ENCODE measurements around the gene ASB4.

Gene ASB4

GRCh38 chr7:95531605-95532219 is 46.0 kb downstream of the ASB4 start:
- H3K4me3 ChIP-seq (ENCODE audit: low read depth, low read length): no peak overlapping the region
- in situ Hi-C loops (cut with HindIII; ENCODE audit: low sequenced_read_pairs): no loop called here
- DNase-seq (ENCODE audit: low read depth): no peak
- TF ChIP-seq CTCF (IDR thresholded peaks at IDR 0.05; ENCODE audit: low read depth, low read length, missing control alignments): no peak

- in situ Hi-C loops (cut with HindIII; ENCODE audit: low sequenced_read_pairs): no loop called here
- no peak for DNase-seq (ENCODE audit: low read depth)
- TF ChIP-seq CTCF (IDR thresholded peaks at IDR 0.05; ENCODE audit: low read depth, low read length, missing control alignments): no peak
- no peak overlapping the region for H3K4me3 ChIP-seq (ENCODE audit: low read depth, low read length)
Observed at GRCh38 chr7:95534796-95535195, 49.1 kb downstream of the ASB4 start.

GRCh38 chr7:95535662-95536061 is 49.9 kb downstream of the ASB4 start:
- no peak for DNase-seq (ENCODE audit: low read depth)
- no peak overlapping the region for H3K4me3 ChIP-seq (ENCODE audit: low read depth, low read length)
- in situ Hi-C loops (cut with HindIII; ENCODE audit: low sequenced_read_pairs): no loop called here

GRCh38 chr7:95536656-95537311 is 51.0 kb downstream of the ASB4 start:
- H3K4me3 ChIP-seq (ENCODE audit: low read depth, low read length): no peak overlapping the region
- no peak for DNase-seq (ENCODE audit: low read depth)

More at GRCh38 chr7:95535662-95536061, 49.9 kb downstream of the ASB4 start:
- no peak for TF ChIP-seq CTCF (IDR thresholded peaks at IDR 0.05; ENCODE audit: low read depth, low read length, missing control alignments)

GRCh38 chr7:95537468-95537867 is 51.7 kb downstream of the ASB4 start:
- in situ Hi-C loops (cut with HindIII; ENCODE audit: low sequenced_read_pairs): no loop called here
- TF ChIP-seq CTCF (IDR thresholded peaks at IDR 0.05; ENCODE audit: low read depth, low read length, missing control alignments): no peak
- DNase-seq (ENCODE audit: low read depth): no peak
- H3K4me3 ChIP-seq (ENCODE audit: low read depth, low read length): no peak overlapping the region

More at GRCh38 chr7:95536656-95537311, 51.0 kb downstream of the ASB4 start:
- TF ChIP-seq CTCF (IDR thresholded peaks at IDR 0.05; ENCODE audit: low read depth, low read length, missing control alignments): no peak
- in situ Hi-C loops (cut with HindIII; ENCODE audit: low sequenced_read_pairs): no loop called here

GRCh38 chr7:95539426-95539825 is 53.7 kb downstream of the ASB4 start:
- DNase-seq (ENCODE audit: low read depth): no peak
- in situ Hi-C loops (cut with HindIII; ENCODE audit: low sequenced_read_pairs): no loop called here
- H3K4me3 ChIP-seq (ENCODE audit: low read depth, low read length): no peak overlapping the region
- TF ChIP-seq CTCF (IDR thresholded peaks at IDR 0.05; ENCODE audit: low read depth, low read length, missing control alignments): no peak

Measured in astrocyte of the cerebellum (primary cell).